GM12875 (cell line): ENCODE measurements around the gene ADAMTS9.

Experiments used
- H3K4me3 ChIP-seq: one replicate; pipeline ENCODE4 v1.5.1; 2011; ENCODE audit warnings: low read depth, low read length, control low read depth
- TF ChIP-seq, protein P1 (sequence below): IDR thresholded peaks from 2 replicates; pipeline ENCODE4 v1.5.1; 2011; ENCODE audit warnings: low read depth, mild to moderate bottlenecking, control low read depth, inconsistent platforms, low read length, moderate library complexity, borderline replicate concordance; ENCODE audit not compliant: insufficient read depth

Gene ADAMTS9

DNA sequence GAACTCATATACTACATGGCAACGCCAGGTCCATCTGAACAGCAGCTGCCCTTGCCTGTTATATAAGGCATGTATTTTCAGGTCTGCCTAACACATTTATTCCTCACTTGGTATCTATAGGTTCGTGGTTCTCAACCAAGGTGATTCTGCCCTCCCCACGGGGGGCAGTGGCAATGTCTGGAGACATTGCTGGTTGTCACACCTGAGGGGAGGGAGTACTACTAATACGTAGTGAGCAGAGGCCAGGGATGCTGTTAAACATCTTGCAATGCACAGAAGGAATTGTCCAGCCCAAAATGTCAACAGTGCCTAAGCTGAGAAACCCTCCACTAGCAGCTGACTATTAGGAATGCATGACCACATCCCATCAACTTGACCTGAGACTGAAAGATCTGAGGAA, 32.6 kb downstream of the ADAMTS9 start:
- TF ChIP-seq, protein P1, sequence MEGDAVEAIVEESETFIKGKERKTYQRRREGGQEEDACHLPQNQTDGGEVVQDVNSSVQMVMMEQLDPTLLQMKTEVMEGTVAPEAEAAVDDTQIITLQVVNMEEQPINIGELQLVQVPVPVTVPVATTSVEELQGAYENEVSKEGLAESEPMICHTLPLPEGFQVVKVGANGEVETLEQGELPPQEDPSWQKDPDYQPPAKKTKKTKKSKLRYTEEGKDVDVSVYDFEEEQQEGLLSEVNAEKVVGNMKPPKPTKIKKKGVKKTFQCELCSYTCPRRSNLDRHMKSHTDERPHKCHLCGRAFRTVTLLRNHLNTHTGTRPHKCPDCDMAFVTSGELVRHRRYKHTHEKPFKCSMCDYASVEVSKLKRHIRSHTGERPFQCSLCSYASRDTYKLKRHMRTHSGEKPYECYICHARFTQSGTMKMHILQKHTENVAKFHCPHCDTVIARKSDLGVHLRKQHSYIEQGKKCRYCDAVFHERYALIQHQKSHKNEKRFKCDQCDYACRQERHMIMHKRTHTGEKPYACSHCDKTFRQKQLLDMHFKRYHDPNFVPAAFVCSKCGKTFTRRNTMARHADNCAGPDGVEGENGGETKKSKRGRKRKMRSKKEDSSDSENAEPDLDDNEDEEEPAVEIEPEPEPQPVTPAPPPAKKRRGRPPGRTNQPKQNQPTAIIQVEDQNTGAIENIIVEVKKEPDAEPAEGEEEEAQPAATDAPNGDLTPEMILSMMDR = no peak
- H3K4me3 ChIP-seq = no peak overlapping the region

DNA sequence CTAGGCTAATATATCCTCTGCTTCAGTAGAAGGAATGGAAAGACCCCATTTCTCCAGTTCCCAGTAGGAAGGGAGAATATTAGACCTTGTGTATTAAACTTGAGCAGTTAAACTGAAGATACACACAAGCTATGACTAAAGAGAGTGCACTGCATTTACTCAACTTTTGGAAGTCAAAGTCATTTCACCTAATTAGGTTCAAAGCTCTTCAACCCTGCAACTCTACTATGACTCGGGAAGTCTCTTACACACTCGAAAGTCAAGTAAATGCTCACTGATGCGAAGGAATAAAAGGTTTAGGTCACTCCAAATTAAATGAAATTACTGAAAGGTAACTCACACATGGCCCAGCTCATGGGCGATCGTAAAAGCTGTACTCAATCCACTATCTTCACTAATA, 33.8 kb downstream of the ADAMTS9 start:
- TF ChIP-seq, protein P1 = no peak
- no peak overlapping the region for H3K4me3 ChIP-seq

DNA sequence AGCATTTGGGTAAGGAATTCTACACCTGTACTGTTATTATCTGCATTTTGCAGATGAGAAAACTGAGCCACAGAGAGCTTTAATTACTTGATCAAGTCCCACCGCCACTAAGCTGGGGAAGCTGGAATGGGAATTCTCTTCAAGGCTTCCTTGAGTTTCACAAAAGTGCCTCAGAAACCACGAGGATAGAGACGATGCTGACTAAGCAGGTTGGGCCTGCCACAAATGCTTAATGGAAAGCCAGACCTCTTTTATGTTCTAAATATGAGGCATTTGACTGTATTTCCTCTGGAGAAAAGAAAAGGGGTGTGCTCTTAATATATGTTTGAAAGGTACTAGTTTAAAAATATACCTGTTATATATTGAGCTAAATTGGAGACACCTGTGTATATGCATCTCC, 34.7 kb downstream of the ADAMTS9 start:
- TF ChIP-seq, protein P1 = no peak
- no peak overlapping the region for H3K4me3 ChIP-seq

DNA sequence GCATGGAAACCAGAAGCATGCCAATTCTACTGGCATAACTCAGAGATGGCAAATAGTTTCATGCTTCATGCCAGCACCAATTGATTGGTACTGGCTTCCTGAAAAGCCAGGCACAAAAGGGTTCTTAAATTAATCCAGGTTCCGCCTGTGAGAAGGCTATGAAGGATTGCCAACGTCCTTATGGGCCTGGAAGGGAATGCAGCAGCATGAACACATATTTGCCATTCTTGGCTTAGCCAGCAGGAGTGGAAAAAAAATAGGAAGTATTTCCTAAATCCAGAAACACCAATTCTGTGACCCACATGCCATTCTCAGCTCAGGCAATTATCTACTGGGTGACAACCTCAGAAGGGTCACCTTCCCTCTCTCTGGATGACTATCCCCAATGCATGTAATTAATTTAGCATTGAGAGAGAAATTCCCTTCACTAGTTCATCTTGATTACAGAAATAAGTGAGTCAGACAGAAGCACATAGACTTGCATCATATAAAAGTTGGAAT, 36.0 kb downstream of the ADAMTS9 start:
- no peak overlapping the region for H3K4me3 ChIP-seq
- TF ChIP-seq, protein P1 = no peak

GRCh38 chr3:64651303-64651702, 36.5 kb downstream of the ADAMTS9 start:
- H3K4me3 ChIP-seq = no peak overlapping the region
- TF ChIP-seq, protein P1 = no peak

- no peak overlapping the region for H3K4me3 ChIP-seq
- TF ChIP-seq, protein P1 = no peak
Observed at GRCh38 chr3:64650715-64651114, 37.1 kb downstream of the ADAMTS9 start.

- TF ChIP-seq, protein P1 = no peak
- H3K4me3 ChIP-seq = no peak overlapping the region
Observed at GRCh38 chr3:64650096-64650622, 37.6 kb downstream of the ADAMTS9 start.
